ENCODE data around the gene TXNRD2.

DNA sequence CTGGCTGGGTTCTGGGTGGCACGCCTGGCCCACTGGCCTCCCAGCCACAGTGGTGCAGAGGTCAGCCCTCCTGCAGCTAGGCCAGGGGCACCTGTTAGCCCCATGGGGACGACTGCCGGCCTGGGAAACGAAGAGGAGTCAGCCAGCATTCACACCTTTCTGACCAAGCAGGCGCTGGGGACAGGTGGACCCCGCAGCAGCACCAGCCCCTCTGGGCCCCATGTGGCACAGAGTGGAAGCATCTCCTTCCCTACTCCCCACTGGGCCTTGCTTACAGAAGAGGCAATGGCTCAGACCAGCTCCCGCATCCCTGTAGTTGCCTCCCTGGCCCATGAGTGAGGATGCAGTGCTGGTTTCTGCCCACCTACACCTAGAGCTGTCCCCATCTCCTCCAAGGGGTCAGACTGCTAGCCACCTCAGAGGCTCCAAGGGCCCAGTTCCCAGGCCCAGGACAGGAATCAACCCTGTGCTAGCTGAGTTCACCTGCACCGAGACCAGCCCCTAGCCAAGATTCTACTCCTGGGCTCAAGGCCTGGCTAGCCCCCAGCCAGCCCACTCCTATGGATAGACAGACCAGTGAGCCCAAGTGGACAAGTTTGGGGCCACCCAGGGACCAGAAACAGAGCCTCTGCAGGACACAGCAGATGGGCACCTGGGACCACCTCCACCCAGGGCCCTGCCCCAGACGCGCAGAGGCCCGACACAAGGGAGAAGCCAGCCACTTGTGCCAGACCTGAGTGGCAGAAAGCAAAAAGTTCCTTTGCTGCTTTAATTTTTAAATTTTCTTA, 27.7 kb upstream of the TXNRD2 start:
- TF ChIP-seq, protein P1, sequence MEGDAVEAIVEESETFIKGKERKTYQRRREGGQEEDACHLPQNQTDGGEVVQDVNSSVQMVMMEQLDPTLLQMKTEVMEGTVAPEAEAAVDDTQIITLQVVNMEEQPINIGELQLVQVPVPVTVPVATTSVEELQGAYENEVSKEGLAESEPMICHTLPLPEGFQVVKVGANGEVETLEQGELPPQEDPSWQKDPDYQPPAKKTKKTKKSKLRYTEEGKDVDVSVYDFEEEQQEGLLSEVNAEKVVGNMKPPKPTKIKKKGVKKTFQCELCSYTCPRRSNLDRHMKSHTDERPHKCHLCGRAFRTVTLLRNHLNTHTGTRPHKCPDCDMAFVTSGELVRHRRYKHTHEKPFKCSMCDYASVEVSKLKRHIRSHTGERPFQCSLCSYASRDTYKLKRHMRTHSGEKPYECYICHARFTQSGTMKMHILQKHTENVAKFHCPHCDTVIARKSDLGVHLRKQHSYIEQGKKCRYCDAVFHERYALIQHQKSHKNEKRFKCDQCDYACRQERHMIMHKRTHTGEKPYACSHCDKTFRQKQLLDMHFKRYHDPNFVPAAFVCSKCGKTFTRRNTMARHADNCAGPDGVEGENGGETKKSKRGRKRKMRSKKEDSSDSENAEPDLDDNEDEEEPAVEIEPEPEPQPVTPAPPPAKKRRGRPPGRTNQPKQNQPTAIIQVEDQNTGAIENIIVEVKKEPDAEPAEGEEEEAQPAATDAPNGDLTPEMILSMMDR (IDR thresholded peaks at IDR 0.05; ENCODE audit: low read depth, low read length) = no peak
- TF ChIP-seq EZH2phosphoT487 (IDR thresholded peaks at IDR 0.05; ENCODE audit: low read depth) = no peak
